ENCODE data around the gene NOL8. TPM values are rescaled to one million over a fixed set of nuclear protein-coding genes. Genes with fewer than 3 reads are reported as not detected.

NOL8 gene
- polyA plus RNA-seq, 1 experiment = 8.8 TPM

DNA sequence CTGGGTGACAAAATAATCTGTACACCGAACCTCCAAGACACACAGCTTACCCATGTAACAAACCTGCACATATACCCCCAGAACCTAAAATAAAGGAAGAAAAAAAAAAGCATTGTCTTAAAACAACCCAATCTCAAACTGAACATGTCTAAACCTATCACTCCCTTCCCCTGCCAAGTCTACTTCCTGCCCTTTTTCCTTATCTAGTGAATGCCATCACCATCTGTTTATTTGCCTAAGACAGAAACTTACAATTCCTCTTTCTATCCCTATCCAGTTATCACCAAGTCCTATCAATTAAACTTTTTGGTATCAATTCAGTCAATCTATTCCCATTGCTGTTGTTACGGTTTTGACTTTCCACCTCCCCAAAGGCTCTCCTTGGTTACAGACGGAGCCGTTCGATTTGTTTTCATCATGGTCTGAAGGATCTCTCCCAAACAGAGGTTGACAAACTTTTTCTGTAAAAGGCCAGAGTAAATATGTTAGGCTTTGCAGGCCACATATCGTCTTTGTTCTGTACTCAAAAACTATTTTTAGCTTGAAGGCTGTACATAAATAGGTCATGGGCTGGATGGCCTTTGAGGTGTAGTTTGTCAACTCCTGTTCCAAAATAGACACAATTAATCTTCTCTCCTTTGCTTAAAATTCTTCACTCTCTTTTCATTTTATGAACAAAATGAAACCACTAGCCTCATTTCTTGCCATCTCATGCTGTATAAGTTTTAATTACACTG is 12.1 kb downstream of the NOL8 start:
- ChIA-PET CTCF (interaction anchor here (0.9 to 1.4 kb wide), 2 partner anchors 11 to 126 kb away, joined by 3 read pairs; no protein-coding TSS in a partner anchor), POLR2A (no interaction called here)
- TF ChIP-seq, protein P1, sequence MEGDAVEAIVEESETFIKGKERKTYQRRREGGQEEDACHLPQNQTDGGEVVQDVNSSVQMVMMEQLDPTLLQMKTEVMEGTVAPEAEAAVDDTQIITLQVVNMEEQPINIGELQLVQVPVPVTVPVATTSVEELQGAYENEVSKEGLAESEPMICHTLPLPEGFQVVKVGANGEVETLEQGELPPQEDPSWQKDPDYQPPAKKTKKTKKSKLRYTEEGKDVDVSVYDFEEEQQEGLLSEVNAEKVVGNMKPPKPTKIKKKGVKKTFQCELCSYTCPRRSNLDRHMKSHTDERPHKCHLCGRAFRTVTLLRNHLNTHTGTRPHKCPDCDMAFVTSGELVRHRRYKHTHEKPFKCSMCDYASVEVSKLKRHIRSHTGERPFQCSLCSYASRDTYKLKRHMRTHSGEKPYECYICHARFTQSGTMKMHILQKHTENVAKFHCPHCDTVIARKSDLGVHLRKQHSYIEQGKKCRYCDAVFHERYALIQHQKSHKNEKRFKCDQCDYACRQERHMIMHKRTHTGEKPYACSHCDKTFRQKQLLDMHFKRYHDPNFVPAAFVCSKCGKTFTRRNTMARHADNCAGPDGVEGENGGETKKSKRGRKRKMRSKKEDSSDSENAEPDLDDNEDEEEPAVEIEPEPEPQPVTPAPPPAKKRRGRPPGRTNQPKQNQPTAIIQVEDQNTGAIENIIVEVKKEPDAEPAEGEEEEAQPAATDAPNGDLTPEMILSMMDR (IDR thresholded peaks at IDR 0.05; ENCODE audit: insufficient read depth, low read depth, low read length) = no peak
- Histone ChIP-seq H3K36me3 (ENCODE audit: control insufficient read depth, insufficient read depth, low read length) (peaks cover 9% of the 10 kb centered on the region), H3K4me3 (ENCODE audit: low read depth, low read length) (no peak overlapping the region), H3K27me3 (ENCODE audit: control insufficient read depth, insufficient read depth, low read length) (no peaks in the 10 kb centered on the region)
- no peak for DNase-seq (ENCODE audit: low read depth)

GRCh38 chr9:92310562-92310961 is 14.6 kb downstream of the NOL8 start:
- DNase-seq (ENCODE audit: low read depth) = no peak
- no peaks in the 10 kb centered on the region for H3K27me3 ChIP-seq (ENCODE audit: control insufficient read depth, insufficient read depth, low read length)
- CTCF ChIA-PET = interaction anchor here (0.8 kb wide), 1 partner anchor 9 kb away, joined by 4 read pairs; no protein-coding TSS in a partner anchor
- peaks cover 8% of the 10 kb centered on the region for H3K36me3 ChIP-seq (ENCODE audit: control insufficient read depth, insufficient read depth, low read length)
- TF ChIP-seq, protein P1 (IDR thresholded peaks at IDR 0.05; ENCODE audit: insufficient read depth, low read depth, low read length) = no peak
- POLR2A ChIA-PET = no interaction called here
- H3K4me3 ChIP-seq (ENCODE audit: low read depth, low read length) = no peak overlapping the region

DNA sequence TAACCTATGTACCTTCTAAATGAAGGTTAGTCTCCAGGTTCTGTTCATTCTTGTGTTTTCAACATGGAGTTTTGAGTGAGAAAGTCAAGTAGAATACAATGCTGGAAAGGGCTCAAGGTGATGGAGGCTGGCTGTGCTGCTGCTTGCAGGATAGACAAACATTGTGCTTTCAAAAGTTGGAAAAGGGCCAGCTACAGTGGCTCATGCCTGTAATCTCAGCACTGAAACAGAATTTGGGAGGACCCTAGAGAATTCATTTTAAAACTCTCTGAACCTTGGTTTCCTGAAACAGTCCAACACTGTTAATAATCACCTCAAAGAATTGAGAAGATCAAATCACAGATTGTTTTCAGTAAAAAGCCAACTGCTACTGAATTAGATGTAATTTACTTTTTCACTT is 16.3 kb downstream of the NOL8 start:
- no peak for DNase-seq (ENCODE audit: low read depth)
- Histone ChIP-seq H3K27me3 (ENCODE audit: control insufficient read depth, insufficient read depth, low read length) (no peaks in the 10 kb centered on the region), H3K36me3 (ENCODE audit: control insufficient read depth, insufficient read depth, low read length) (peaks cover 14% of the 10 kb centered on the region), H3K4me3 (ENCODE audit: low read depth, low read length) (no peak overlapping the region)
- CTCF ChIA-PET = interaction anchor here (0.7 to 0.9 kb wide), 2 partner anchors 169 kb away, joined by 3 read pairs; no protein-coding TSS in a partner anchor
- POLR2A ChIA-PET = no interaction called here
- TF ChIP-seq, protein P1 (IDR thresholded peaks at IDR 0.05; ENCODE audit: insufficient read depth, low read depth, low read length) = no peak

- Histone ChIP-seq H3K27me3 (ENCODE audit: control insufficient read depth, insufficient read depth, low read length) (no peaks in the 10 kb centered on the region), H3K36me3 (ENCODE audit: control insufficient read depth, insufficient read depth, low read length) (peaks cover 11% of the 10 kb centered on the region), H3K4me3 (ENCODE audit: low read depth, low read length) (no peak overlapping the region)
- no peak for DNase-seq (ENCODE audit: low read depth)
- ChIA-PET CTCF (interaction anchor here (1.2 to 3.6 kb wide), 3 partner anchors 162 to 334 kb away, joined by 3 to 22 read pairs (median 3); no protein-coding TSS in a partner anchor), POLR2A (no interaction called here)
- TF ChIP-seq, protein P1 (IDR thresholded peaks at IDR 0.05; ENCODE audit: insufficient read depth, low read depth, low read length) = no peak
These were observed 24.2 kb downstream of the NOL8 start for GRCh38 chr9:92300936-92301335.

DNA sequence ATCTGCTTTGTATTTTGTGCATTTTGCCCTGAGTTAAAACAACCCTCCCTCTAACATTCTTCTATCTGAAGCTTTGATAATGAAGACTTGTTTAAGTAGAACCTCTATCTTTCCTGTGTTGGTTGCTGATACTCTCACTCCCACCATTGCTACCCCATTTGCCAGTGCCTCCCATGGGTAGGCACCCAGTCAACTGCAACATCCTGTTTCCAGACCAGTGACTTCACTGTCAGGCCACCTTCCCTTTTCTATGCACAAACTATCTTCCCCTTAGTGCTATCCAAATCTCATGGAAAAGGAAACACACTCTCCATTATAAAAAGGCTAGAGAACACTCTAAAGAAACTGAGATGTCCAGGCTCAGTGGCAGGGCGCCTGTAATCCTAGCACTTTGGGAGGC is 26.0 kb downstream of the NOL8 start:
- DNase-seq (ENCODE audit: low read depth) = no peak
- CTCF ChIA-PET = interaction anchor here (1.2 to 3.6 kb wide), 2 partner anchors 160 to 161 kb away, joined by 4 to 22 read pairs; no protein-coding TSS in a partner anchor
- Histone ChIP-seq H3K27me3 (ENCODE audit: control insufficient read depth, insufficient read depth, low read length) (no peaks in the 10 kb centered on the region), H3K36me3 (ENCODE audit: control insufficient read depth, insufficient read depth, low read length) (peaks cover 5% of the 10 kb centered on the region), H3K4me3 (ENCODE audit: low read depth, low read length) (no peak overlapping the region)
- POLR2A ChIA-PET = no interaction called here
- TF ChIP-seq, protein P1 (IDR thresholded peaks at IDR 0.05; ENCODE audit: insufficient read depth, low read depth, low read length) = no peak

Data from BJ (cell line).